Astrocyte of the cerebellum (primary cell): ENCODE results near the gene TLR9.

Experiments used
- DNase-seq: peaks from one replicate; pipeline ENCODE4 v3.0.0-alpha.2; 2011; ENCODE audit warnings: low read depth
- H3K4me3 ChIP-seq: 2 replicates; pipeline ENCODE4 v1.5.1; 2011; ENCODE audit warnings: mild to moderate bottlenecking, low read depth, low read length, moderate library complexity
- in situ Hi-C: cut with HindIII; loops from 2 replicates; pipeline ENCODE4 v1.10.0; 2017; ENCODE audit warnings: low sequenced_read_pairs
- TF ChIP-seq, protein P1 (sequence below): IDR thresholded peaks from 2 replicates; pipeline ENCODE4 v1.5.1; 2012; ENCODE audit warnings: low read length, low read depth, moderate library complexity, mild to moderate bottlenecking; ENCODE audit errors: missing control alignments

TLR9 gene

DNA sequence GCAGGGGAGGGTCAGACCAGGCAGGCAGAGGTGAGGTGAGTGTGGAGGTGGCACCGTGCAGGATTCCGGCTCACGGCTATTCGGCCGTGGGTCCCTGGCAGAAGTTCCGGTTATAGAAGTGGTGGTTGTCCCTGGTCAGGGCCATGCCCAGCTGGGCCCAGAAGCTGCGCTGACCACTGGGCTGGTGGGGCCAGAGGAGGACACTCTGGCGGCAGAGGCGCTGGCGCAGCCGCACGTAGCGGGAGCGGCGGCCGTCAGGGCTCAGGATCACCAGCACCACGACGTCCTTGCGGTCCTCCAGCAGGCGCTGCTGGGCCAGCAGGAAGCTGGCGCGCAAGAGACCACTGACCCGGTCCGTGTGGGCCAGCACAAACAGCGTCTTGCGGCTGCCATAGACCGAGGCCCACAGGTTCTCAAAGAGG is 4.3 kb downstream of the TLR9 start:
- in situ Hi-C loops = loop anchor here (5.0 kb wide), 1 partner anchor 39 kb away; no protein-coding TSS in a partner anchor
- TF ChIP-seq, protein P1, sequence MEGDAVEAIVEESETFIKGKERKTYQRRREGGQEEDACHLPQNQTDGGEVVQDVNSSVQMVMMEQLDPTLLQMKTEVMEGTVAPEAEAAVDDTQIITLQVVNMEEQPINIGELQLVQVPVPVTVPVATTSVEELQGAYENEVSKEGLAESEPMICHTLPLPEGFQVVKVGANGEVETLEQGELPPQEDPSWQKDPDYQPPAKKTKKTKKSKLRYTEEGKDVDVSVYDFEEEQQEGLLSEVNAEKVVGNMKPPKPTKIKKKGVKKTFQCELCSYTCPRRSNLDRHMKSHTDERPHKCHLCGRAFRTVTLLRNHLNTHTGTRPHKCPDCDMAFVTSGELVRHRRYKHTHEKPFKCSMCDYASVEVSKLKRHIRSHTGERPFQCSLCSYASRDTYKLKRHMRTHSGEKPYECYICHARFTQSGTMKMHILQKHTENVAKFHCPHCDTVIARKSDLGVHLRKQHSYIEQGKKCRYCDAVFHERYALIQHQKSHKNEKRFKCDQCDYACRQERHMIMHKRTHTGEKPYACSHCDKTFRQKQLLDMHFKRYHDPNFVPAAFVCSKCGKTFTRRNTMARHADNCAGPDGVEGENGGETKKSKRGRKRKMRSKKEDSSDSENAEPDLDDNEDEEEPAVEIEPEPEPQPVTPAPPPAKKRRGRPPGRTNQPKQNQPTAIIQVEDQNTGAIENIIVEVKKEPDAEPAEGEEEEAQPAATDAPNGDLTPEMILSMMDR = no peak
- H3K4me3 ChIP-seq = no peak overlapping the region
- no peak for DNase-seq

- DNase-seq = peak; percentile 46
- TF ChIP-seq, protein P1 = peak; percentile 94
- H3K4me3 ChIP-seq = no peak overlapping the region
- in situ Hi-C loops = loop anchor here (5.0 kb wide), 1 partner anchor 38 kb away; no protein-coding TSS in a partner anchor
Measured at GRCh38 chr3:52220380-52221026, 4.9 kb downstream of the TLR9 start.

- TF ChIP-seq, protein P1 = no peak
- no peak overlapping the region for H3K4me3 ChIP-seq
- in situ Hi-C loops = no loop called here
Measured at GRCh38 chr3:52218937-52219650, 6.4 kb downstream of the TLR9 start.

GRCh38 chr3:52218454-52218853 is 7.0 kb downstream of the TLR9 start:
- no peak for DNase-seq
- in situ Hi-C loops = no loop called here
- no peak overlapping the region for H3K4me3 ChIP-seq
- TF ChIP-seq, protein P1 = no peak

More at GRCh38 chr3:52218937-52219650, 6.4 kb downstream of the TLR9 start:
- no peak for DNase-seq

- in situ Hi-C loops = no loop called here
- no peak overlapping the region for H3K4me3 ChIP-seq
- no peak for DNase-seq
- TF ChIP-seq, protein P1 = no peak
Measured at GRCh38 chr3:52218026-52218425, 7.4 kb downstream of the TLR9 start.

- DNase-seq = no peak
- in situ Hi-C loops = no loop called here
- TF ChIP-seq, protein P1 = no peak
- H3K4me3 ChIP-seq = no peak overlapping the region
Measured at GRCh38 chr3:52217409-52217805, 8.0 kb downstream of the TLR9 start.
